CD4-positive, alpha-beta T cell (primary cell): ENCODE measurements around the gene VDAC2. TPM values are rescaled to one million over a fixed set of nuclear protein-coding genes. Genes with fewer than 3 reads are reported as not detected.
"Not testable (repeated sequence)": the region's sequence is repeated elsewhere in the genome, so short reads cannot be mapped to it uniquely, and the experiment has no call there.

Source experiments
- ATAC-seq: fragments of 200-7000 bp; cut with Tn5 transposase; one replicate; pipeline ENCODE4 v1.10.0; 2022; ENCODE audit warnings: mild to moderate bottlenecking; ENCODE audit not compliant: poor library complexity
- CTCF ChIA-PET: fragments of 350-600 bp; sonication (Branson Sonifier 250); formaldehyde crosslinking; loops from one replicate; lab custom pipeline; 2021; ENCODE audit warnings: antibody characterized with exemption, inconsistent platforms; lab: Charles Lee
- POLR2A ChIA-PET: fragments of 350-600 bp; sonication (Branson Sonifier 250); formaldehyde crosslinking; loops from one replicate; lab custom pipeline; 2021; ENCODE audit warnings: antibody characterized with exemption, inconsistent platforms; lab: Charles Lee
- DNase-seq, 14 experiments: peaks; one replicate each; pipeline ENCODE4 v3.0.0-alpha.2; 2013 to 2020; ENCODE audit warnings: mixed read lengths in 2 of 14
- H3K27ac ChIP-seq, 2 donors: one replicate each; pipeline versions ENCODE4 v1.5.1 to v1.7.0; 2013; ENCODE audit warnings: low read length in 2 of 2, low read depth in 1 of 2, mild to moderate bottlenecking in 1 of 2
- H3K27me3 ChIP-seq, 2 experiments: 1 replicate in 1 of 2; 2 replicates in 1 of 2; pipeline versions ENCODE4 v1.6.1 to v1.7.0; 2013; ENCODE audit warnings: low read length in 2 of 2, control low read depth in 1 of 2, mild to moderate bottlenecking in 1 of 2, moderate library complexity in 1 of 2; ENCODE audit not compliant: insufficient read depth in 2 of 2, control insufficient read depth in 1 of 2
- H3K36me3 ChIP-seq: one replicate; pipeline ENCODE4 v1.6.1; 2013; ENCODE audit warnings: low read length, control low read depth; ENCODE audit not compliant: insufficient read depth
- H3K4me1 ChIP-seq: one replicate; pipeline ENCODE4 v1.6.1; 2013; ENCODE audit warnings: low read length, control low read depth; ENCODE audit not compliant: insufficient read depth
- H3K4me3 ChIP-seq: one replicate; pipeline ENCODE4 v1.5.1; 2013; ENCODE audit warnings: mild to moderate bottlenecking, low read length, moderate library complexity
- H3K9me3 ChIP-seq, 2 experiments: 1 replicate in 1 of 2; 2 replicates in 1 of 2; pipeline versions ENCODE4 v1.6.1 to v1.7.0; 2013; ENCODE audit warnings: low read length in 2 of 2, mild to moderate bottlenecking in 2 of 2, control low read depth in 1 of 2, moderate library complexity in 1 of 2; ENCODE audit not compliant: control insufficient read depth in 1 of 2, insufficient read depth in 1 of 2
- H3K27ac Mint-ChIP-seq: one replicate; pipeline ENCODE4 v1.8.0; 2020; ENCODE audit warnings: mixed read lengths
- H3K27me3 Mint-ChIP-seq: one replicate; pipeline ENCODE4 v1.8.0; 2021; ENCODE audit warnings: mixed read lengths
- H3K36me3 Mint-ChIP-seq: one replicate; pipeline ENCODE4 v1.8.0; 2021; ENCODE audit warnings: low read depth, mixed read lengths
- H3K4me1 Mint-ChIP-seq: one replicate; pipeline ENCODE4 v1.8.0; 2021; ENCODE audit warnings: low read depth, mixed read lengths
- H3K4me3 Mint-ChIP-seq: one replicate; pipeline ENCODE4 v1.8.0; 2020; ENCODE audit warnings: mild to moderate bottlenecking, mixed read lengths
- H3K9me3 Mint-ChIP-seq: one replicate; pipeline ENCODE4 v1.8.0; 2020; ENCODE audit warnings: mixed read lengths
- CTCF ChIP-seq: fragments of 200-600 bp; IDR thresholded peaks from one replicate; pipeline ENCODE4 v1.8.0; 2022; ENCODE audit warnings: antibody characterized with exemption, mild to moderate bottlenecking
- intact Hi-C, 2 experiments: fragments of 100-400 bp; cut with DNase I in 1 of 2; cut with micrococcal nuclease in 1 of 2; formaldehyde crosslinking; loops; one replicate each; pipeline versions ENCODE4 v1.15.1 to v1.9.0; 2023 to 2025; cut with DNase I, micrococcal nuclease
- total RNA-seq, 174 experiments: library from RNA in 2 of 174; stranded (reverse) in 2 of 174; gene quantifications; one replicate each; pipeline ENCODE4 v1.2.3 and lab custom pipeline; 2021 to 2026

The VDAC2 gene
- total RNA-seq, 2 experiments from 2014 or later: 141 to 147 TPM

- H3K27ac ChIP-seq: no peak overlapping the region
- intact Hi-C loops: no loop called here
- Mint-ChIP-seq H3K27me3 (no peaks in the 10 kb centered on the region), H3K4me1 (no peaks in the 10 kb centered on the region), H3K4me3 (no peak overlapping the region), H3K9me3 (no peaks in the 10 kb centered on the region), H3K27ac (no peak overlapping the region), H3K36me3 (no peaks in the 10 kb centered on the region)
- POLR2A ChIA-PET: no interaction called here
- no peaks in the 10 kb centered on the region for H3K4me1 ChIP-seq
- ATAC-seq: no peak
- no peak overlapping the region for H3K4me3 ChIP-seq
- H3K9me3 ChIP-seq: no peaks in the 10 kb centered on the region
- CTCF ChIA-PET: interaction anchor here (0.8 kb wide), 1 partner anchor 33 kb away, joined by 4 read pairs; the partner anchor contains the start of gene COMTD1
- TF ChIP-seq CTCF: no peak
- no peak for DNase-seq
- no peaks in the 10 kb centered on the region for H3K27me3 ChIP-seq
- no peaks in the 10 kb centered on the region for H3K36me3 ChIP-seq
These were observed 8.1 kb upstream of the VDAC2 start for GRCh38 chr10:75202321-75203045.

GRCh38 chr10:75203046-75203620, 7.5 kb upstream of the VDAC2 start:
- ATAC-seq, H3K4me1 ChIP-seq, H3K36me3 ChIP-seq, H3K4me3 ChIP-seq, intact Hi-C loops, H3K27ac Mint-ChIP-seq, DNase-seq, H3K9me3 Mint-ChIP-seq, H3K4me1 Mint-ChIP-seq, H3K27ac ChIP-seq, H3K27me3 ChIP-seq, H3K36me3 Mint-ChIP-seq, H3K4me3 Mint-ChIP-seq, H3K9me3 ChIP-seq, H3K27me3 Mint-ChIP-seq: not testable (repeated sequence)
- ChIA-PET POLR2A (interaction anchor here (1.0 to 1.2 kb wide), 2 partner anchors 9 to 30 kb away, joined by 3 to 6 read pairs; no protein-coding TSS in a partner anchor), CTCF (interaction anchor here (1.4 kb wide), 2 partner anchors 15 to 27 kb away, joined by 4 to 8 read pairs; no protein-coding TSS in a partner anchor)

GRCh38 chr10:75203724-75204123, 6.9 kb upstream of the VDAC2 start:
- Histone ChIP-seq H3K9me3 (no peaks in the 10 kb centered on the region), H3K4me3 (no peak overlapping the region), H3K27ac (no peak overlapping the region), H3K4me1 (no peaks in the 10 kb centered on the region), H3K27me3 (no peaks in the 10 kb centered on the region), H3K36me3 (no peaks in the 10 kb centered on the region)
- intact Hi-C loops: no loop called here
- ATAC-seq (no peak), DNase-seq (no peak)
- Mint-ChIP-seq H3K4me3 (no peak overlapping the region), H3K36me3 (no peaks in the 10 kb centered on the region), H3K27me3 (no peaks in the 10 kb centered on the region), H3K4me1 (no peaks in the 10 kb centered on the region), H3K9me3 (no peaks in the 10 kb centered on the region), H3K27ac (peak overlapping the region; percentile 27)
- no peak for TF ChIP-seq CTCF
- CTCF ChIA-PET: interaction anchor here (1.4 to 4.0 kb wide), 3 partner anchors 16 to 32 kb away, joined by 4 to 15 read pairs (median 8); partner anchors contain the start of gene COMTD1
- POLR2A ChIA-PET: interaction anchor here (1.0 to 1.2 kb wide), 3 partner anchors 9 to 1027 kb away, joined by 3 to 6 read pairs (median 4); no protein-coding TSS in a partner anchor
